Lung (tissue), 12 donors: Measurements from ENCODE around the gene TMEM63C. TPM values are rescaled to one million over a fixed set of nuclear protein-coding genes. Genes with fewer than 3 reads are reported as not detected.
A peak's percentile ranks its signal among the peaks of the same experiment; 100 is the strongest.

ENCODE experiments used
- ATAC-seq: fragments of 200-7000 bp; cut with Tn5 transposase; one replicate; pipeline ENCODE4 v1.9.1; 2020; ENCODE audit warnings: moderate number of reproducible peaks; ENCODE audit not compliant: insufficient read depth, low FRiP score
- DNase-seq, 3 donors: peaks; one replicate each; pipeline ENCODE4 v3.0.0-alpha.2; 2013 to 2017
- H3K27ac ChIP-seq, 2 donors: one replicate each; pipeline ENCODE4 v1.5.1; 2013; ENCODE audit warnings: mild to moderate bottlenecking in 2 of 2, moderate library complexity in 2 of 2, control low read depth in 1 of 2, inconsistent platforms in 1 of 2, low read depth in 1 of 2, low read length in 1 of 2
- H3K27me3 ChIP-seq, 3 donors: one replicate each; pipeline ENCODE4 v1.5.1; 2013; ENCODE audit warnings: low read length in 2 of 3; ENCODE audit not compliant: control insufficient read depth in 3 of 3, insufficient read depth in 3 of 3
- H3K36me3 ChIP-seq, 4 donors: one replicate each; pipeline ENCODE4 v1.5.1; 2013; ENCODE audit warnings: low read length in 4 of 4, mild to moderate bottlenecking in 1 of 4, moderate library complexity in 1 of 4; ENCODE audit not compliant: control insufficient read depth in 4 of 4, insufficient read depth in 4 of 4
- H3K4me1 ChIP-seq, 5 donors: one replicate each; pipeline ENCODE4 v1.5.1; 2013; ENCODE audit warnings: low read length in 5 of 5, mild to moderate bottlenecking in 2 of 5, moderate library complexity in 1 of 5; ENCODE audit not compliant: control insufficient read depth in 5 of 5, insufficient read depth in 5 of 5
- H3K4me3 ChIP-seq: one replicate; pipeline ENCODE4 v1.5.1; 2013; ENCODE audit warnings: mild to moderate bottlenecking, control low read depth, moderate library complexity
- H3K9ac ChIP-seq, 2 donors: one replicate each; pipeline ENCODE4 v1.5.1; 2013; ENCODE audit warnings: low read length in 2 of 2, control low read depth in 1 of 2; ENCODE audit not compliant: insufficient read depth in 1 of 2
- H3K9me3 ChIP-seq, 4 donors: one replicate each; pipeline ENCODE4 v1.5.1; 2013; ENCODE audit warnings: low read length in 3 of 4, mild to moderate bottlenecking in 1 of 4, moderate library complexity in 1 of 4; ENCODE audit not compliant: control insufficient read depth in 4 of 4, insufficient read depth in 3 of 4
- CTCF ChIP-seq: IDR thresholded peaks from 2 replicates; pipeline ENCODE4 v1.5.1; 2012; ENCODE audit warnings: mild to moderate bottlenecking; ENCODE audit errors: control extremely low read depth, extremely low read depth
- WGBS, 2 donors: extraction: QIAGEN DNeasy Blood & Tissue Kit; methylation state at CpG; one replicate each; pipeline ENCODE4 v1.1.7; 2013; 5-methylcytosine and 5-hydroxymethylcytosine counted together
- polyA plus RNA-seq, 2 donors: library from polyadenylated mRNA; stranded (reverse); fragments of 200-250 nt; gene quantifications; one replicate each; pipeline ENCODE4 v1.2.1, GENCODE V29; 2013
- total RNA-seq, 2 donors: library from RNA; depleted of rRNA in 1 of 2; stranded (reverse); fragments of >200 nt in 1 of 2; gene quantifications; one replicate each; pipeline ENCODE4 v1.2.1, GENCODE V29; 2014 to 2021
- donor health status: control.
- donor health status: control.
- donor health status: Bipolar disorder and iron deficiency.
- donor health status: healthy.
- donor health status: DM: yes; HTN: yes; CAD: no.

TMEM63C gene
- total and polyA plus RNA-seq, 4 donors, result 0.20 to 1.2 (median 0.45) TPM

- no peak overlapping the region for H3K4me3 ChIP-seq
- no peak overlapping the region for H3K27ac ChIP-seq
- no peak for TF ChIP-seq CTCF
- peaks cover 0 to 30% (median 12%) of the 10 kb centered on the region in 3 donors for H3K27me3 ChIP-seq
- peaks cover 0 to 3% (median 0%) of the 10 kb centered on the region in 5 donors for H3K4me1 ChIP-seq
- peaks cover 0 to 5% (median 0%) of the 10 kb centered on the region in 4 donors for H3K9me3 ChIP-seq
- DNase-seq (peak; percentile 27 to 45 (median 36)), ATAC-seq (peak; percentile 34)
- WGBS, 2 donors, result 13 to 18% methylated on average over 18 of the region's 18 CpGs
- H3K36me3 ChIP-seq, result no peaks in the 10 kb centered on the region
- no peak overlapping the region for H3K9ac ChIP-seq
Observed at GRCh38 chr14:77158175-77158881, 23.3 kb upstream of the TMEM63C start.

- DNase-seq, result no peak
- Histone ChIP-seq H3K9ac (no peak overlapping the region), H3K4me1 (peaks cover 0 to 3% (median 0%) of the 10 kb centered on the region in 5 donors), H3K9me3 (peaks cover 0 to 2% (median 0%) of the 10 kb centered on the region in 4 donors), H3K27me3 (peaks cover 0 to 30% (median 12%) of the 10 kb centered on the region in 3 donors), H3K27ac (no peak overlapping the region), H3K36me3 (no peaks in the 10 kb centered on the region), H3K4me3 (no peak overlapping the region)
- 67 to 84% methylated on average over 2 of the region's 2 CpGs for WGBS, 2 donors
- TF ChIP-seq CTCF, result no peak
- ATAC-seq, result no peak
Observed at GRCh38 chr14:77158882-77159255, 22.7 kb upstream of the TMEM63C start.

GRCh38 chr14:77161011-77161410 lies 20.6 kb upstream of the TMEM63C start:
- Histone ChIP-seq H3K9me3 (peaks cover 0 to 2% (median 0%) of the 10 kb centered on the region in 4 donors), H3K36me3 (no peaks in the 10 kb centered on the region), H3K4me3 (no peak overlapping the region), H3K27me3 (peaks cover 0 to 21% (median 7%) of the 10 kb centered on the region in 3 donors), H3K9ac (no peak overlapping the region), H3K27ac (no peak overlapping the region), H3K4me1 (peaks cover 0 to 3% (median 0%) of the 10 kb centered on the region in 5 donors)
- no peak for ATAC-seq
- DNase-seq, result no peak
- TF ChIP-seq CTCF, result no peak
- WGBS, 2 donors, result 78 to 85% methylated on average over 4 of the region's 4 CpGs
